ENCODE data around the gene PDE9A.

Gene PDE9A

DNA sequence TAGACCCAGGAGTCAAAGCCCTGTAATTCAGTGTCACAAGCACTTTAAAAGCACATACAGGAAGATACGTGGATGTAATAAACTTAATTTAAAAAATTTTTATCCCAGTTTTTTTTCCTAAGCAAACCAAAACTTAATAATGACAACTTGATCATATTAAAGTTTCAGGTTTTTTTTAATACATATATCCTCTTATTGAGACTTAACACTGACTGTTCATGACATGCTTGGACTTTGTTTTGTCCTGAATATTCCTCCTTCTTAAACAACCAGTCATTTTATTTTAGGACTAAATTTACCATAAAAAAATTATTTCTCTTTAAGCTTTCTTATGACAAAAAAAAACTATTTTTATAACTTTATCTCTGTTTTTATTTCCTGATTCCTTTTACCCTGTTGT is 161.8 kb downstream of the PDE9A start:
- in situ Hi-C loops (cut with MboI; ENCODE audit: low sequenced_read_pairs): no loop called here

DNA sequence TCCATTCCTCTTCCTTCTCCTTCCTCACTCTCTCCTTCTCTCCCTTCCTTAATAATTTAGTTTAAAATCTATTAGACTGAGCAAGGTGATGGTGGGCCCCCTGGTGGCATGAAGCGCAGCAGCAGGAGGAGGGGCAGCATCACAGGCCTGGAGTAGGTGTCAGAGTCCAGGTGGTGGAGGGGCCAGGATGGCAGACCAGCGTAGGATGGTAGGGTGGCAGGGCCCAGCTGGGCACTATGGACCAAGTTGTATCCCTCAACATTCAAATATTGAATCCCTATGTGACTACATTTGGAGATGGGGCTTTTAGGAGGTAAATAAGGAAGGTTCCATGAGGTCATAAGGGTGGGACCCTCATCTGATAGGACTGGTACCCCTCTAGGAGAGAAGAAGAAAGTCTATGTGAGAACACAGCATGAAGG is 164.9 kb downstream of the PDE9A start:
- in situ Hi-C loops (cut with MboI; ENCODE audit: low sequenced_read_pairs): no loop called here

DNA sequence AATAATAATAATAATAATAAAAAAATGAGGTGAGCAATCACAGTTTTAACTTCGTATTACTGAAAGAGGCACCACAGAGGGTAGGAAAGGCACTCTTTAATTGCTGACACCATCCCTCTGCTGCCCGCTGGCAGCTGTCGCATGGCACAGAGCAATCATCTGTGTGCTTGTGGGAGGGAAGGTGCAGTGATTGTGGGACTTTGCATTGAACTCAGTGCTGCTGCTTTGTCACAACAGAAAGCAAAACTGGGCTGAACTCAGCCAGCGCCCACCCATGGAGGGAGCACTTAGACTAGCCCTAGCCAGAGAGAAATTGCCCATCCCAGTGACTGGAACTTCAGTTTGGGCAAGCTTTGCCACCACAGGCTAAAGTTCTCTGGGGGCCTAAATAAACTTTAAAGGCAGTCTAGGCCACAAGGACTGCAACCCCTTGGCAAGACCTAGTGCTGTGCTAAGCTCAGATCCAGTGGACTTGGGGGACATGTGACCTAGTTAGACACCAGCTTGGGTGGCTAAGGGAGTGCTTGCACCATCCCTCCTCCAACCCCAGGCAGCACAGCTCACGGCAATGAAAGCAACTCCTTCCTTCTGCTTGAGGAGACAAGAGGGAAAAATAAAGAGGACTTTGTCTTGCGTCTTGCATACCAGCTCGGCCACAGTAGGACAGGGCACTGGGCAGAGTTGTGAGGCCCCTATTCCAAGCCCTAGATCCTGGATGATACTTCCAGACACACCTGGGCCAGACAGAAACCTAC is 166.6 kb downstream of the PDE9A start:
- in situ Hi-C loops (cut with MboI; ENCODE audit: low sequenced_read_pairs): no loop called here

DNA sequence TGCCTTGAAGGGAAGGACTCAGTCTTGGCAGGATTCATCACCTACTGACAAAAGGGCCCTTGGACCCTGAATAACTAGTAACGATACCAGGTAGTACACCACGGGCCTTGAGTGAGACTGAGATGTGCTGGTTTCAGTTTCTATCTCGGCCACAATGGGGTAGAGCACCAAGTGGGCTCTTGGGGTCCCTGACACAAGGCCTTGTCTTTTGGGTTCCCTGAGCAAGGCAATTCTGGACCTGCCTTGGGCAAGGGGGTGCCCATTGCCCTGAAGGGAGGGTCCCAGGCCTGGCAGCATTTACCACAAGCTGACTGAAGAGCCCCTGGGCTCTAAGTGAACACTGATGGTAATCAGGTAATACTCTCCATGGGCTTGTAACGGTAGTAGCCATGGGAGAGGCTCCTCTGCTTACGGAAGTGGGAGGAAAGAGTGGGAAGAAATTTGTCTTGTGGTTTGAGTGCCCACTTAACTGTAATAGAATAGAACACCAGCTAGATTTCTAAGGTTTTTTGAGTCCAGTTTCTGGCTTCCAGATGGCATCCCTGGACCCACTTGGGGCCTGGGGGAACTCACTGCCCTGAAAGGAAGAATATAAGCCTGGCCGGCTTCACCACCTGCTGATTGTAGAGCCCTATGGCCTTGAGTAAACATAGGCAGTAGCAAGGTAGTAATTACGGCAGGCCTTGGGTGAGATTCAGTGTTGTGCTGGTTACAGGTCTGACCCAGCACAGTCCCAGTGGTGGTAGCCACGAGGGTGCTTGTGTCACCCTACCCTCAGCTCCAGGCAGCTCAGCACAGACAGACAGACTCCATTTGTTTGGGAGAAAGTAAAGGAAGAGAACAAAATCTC is 167.4 kb downstream of the PDE9A start:
- in situ Hi-C loops (cut with MboI; ENCODE audit: low sequenced_read_pairs): no loop called here

Measured in hTERT RPE-1 (cell line).